Measurements from ENCODE around the gene DENND2C.

DENND2C gene

GRCh38 chr1:114545796-114546195 is 124.1 kb downstream of the DENND2C start:
- no peak for DNase-seq (ENCODE audit: low spot score)

- no peak for DNase-seq (ENCODE audit: low spot score)
Measured at GRCh38 chr1:114545315-114545714, 124.5 kb downstream of the DENND2C start.

- no peak for DNase-seq (ENCODE audit: low spot score)
Measured at GRCh38 chr1:114540821-114541220, 129.0 kb downstream of the DENND2C start.

GRCh38 chr1:114540272-114540671 is 129.6 kb downstream of the DENND2C start:
- no peak for DNase-seq (ENCODE audit: low spot score)

GRCh38 chr1:114536043-114536442 is 133.8 kb downstream of the DENND2C start:
- DNase-seq (ENCODE audit: low spot score), result no peak

- no peak for DNase-seq (ENCODE audit: low spot score)
Measured at GRCh38 chr1:114535401-114535800, 134.4 kb downstream of the DENND2C start.
